Measurements from ENCODE around the gene DKK2.

DKK2 gene

DNA sequence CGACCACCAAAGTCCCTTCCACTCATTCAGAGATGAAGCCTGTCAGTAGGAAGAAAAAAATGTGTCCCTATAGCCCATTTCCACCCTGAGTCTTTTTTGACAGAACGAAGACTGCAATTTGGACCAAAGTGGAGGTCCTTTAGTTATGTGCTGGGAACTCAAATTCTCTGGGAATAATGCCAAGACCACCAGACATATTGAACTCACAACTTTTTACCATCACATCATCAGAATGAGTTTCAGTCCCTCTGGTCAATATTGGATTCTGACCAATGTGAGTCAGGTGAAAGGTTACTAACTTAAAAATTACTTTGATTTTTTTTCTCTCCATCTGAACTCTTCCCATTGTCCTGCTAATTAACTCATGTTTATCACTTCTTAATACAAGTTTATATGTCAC lies 128.9 kb downstream of the DKK2 start:
- DNase-seq, result no peak

DNA sequence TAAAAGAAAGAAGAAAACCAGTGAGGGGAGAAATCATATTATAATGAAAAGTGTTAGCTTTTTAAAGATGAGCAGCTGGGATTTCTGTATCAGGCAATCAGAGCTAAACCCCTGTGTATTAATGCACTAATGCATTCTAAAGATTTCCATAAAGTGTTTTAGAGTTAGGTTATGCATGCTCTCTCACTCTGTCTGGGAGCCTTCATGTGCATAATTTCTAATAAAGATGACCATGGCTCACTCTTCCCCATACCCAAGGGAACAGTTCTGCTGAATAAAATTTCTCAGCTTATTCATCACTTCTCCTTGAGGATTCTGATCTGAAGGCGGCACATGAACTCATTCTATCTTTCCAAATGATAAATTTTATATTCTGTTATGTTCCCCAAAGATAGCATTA lies 129.4 kb downstream of the DKK2 start:
- DNase-seq, result no peak

DNA sequence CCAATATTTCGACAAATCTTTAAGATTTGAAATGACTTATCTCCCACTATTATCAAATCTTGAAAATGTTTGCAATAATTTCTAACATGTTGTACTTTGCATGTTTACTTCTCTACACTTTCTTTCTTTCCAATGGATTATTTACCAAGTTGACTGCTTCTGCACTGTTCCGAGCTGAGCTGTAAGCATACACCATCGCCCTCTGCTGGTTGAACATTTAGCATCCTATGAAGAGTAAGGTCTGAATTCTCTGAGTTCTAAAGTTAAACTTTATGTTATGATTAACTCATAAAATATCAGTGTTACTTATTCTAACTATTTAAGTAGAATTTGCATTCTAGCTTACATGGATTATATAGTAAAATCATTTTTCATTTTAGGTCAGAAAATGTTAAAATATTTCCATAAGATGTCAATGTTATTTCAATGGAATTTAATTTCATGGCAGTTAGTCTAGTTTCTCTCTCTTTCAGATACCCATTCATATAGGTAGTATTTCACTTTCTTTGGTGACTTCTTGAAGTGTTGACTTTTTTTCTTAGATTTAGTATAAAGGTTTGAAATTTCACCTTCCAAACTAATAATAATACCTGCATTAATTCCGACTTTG lies 137.4 kb downstream of the DKK2 start:
- no peak for DNase-seq

DNA sequence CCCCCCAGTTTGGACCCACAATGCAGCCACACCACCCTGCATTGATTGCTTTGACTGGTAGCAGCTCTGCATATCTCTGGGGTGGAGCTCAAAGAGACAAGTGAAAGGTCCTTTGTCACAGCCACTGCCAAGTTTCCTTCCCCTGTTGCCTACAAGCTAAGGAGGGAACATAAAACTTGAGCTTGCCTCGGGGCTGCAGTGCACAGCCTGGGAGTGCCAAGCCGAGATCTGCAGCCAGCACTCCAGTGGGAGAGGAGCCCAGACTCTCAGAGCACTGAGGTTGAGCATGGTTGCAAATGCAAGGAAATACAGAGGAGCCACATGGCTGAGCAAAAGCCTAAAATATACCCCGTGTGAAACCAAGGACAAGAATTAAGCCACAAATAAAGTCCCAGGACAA lies 142.2 kb downstream of the DKK2 start:
- no peak for DNase-seq

DNA sequence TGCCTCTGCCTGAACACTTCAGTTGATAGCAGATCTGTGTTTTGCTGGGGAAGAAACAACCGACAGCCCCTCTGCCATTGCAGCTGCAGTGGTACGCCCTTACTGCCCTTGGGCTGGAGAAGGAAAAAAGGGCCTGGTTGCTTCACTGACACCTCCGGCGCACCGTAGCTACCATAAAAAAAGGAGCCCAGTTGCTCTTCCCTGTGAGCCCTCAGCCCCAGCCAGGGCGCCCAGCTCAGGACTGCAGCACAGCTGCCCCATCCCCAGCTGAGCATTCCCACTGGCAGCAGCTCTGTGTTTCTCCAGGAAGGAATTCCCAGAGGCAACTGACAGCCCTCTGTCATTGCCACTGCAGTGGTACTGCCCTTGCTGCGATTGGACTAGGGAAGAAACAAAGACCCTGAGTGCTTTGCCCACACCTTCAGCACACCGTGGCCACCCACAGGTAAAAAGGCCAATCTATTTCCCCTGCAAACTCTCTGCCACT lies 142.7 kb downstream of the DKK2 start:
- DNase-seq, result peak; percentile 50

DNA sequence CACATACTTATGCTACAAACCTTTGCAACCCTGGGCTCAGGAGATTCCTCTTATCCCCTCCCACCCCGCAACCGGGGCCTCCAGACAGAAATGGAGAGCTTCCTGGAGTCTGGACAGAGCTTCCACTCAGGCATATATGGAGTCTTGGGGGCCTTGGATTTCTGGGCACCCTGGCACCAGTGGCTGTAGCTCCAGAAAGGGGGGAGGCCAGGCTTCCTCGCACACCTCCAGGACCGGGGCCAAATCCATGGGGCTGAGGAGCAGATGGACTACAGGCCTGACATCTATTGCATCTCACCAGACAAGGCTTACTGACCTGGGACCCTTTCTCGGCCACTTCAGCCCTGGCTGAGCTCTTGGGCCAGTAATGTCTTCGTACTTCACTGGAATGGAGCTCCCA lies 143.3 kb downstream of the DKK2 start:
- no peak for DNase-seq

DNA sequence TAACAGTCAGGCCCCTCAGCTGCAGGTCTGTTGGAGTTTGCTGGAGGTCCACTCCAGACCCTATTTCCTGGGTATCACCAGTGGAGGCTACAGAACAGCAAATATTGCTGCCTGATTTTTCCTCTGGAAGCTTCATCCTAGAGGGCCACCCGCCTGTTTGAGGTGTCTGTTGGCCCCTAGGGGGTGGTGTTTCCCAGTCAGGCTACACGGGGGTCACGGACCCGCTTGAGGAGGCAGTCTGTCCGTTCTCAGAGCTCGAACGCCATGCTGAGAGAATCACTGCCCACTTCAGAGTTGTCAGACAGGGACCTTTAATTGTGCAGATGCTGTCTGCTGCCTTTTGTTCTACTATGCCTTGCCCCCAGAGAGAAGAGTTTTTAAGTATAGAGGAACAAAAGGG lies 160.8 kb downstream of the DKK2 start:
- no peak for DNase-seq
